Tibial nerve (tissue), 4 donors: ENCODE data around the gene DNAJC22. TPM values are rescaled to one million over a fixed set of nuclear protein-coding genes. Genes with fewer than 3 reads are reported as not detected.

Experiments
- DNase-seq, 2 donors: peaks; one replicate each; pipeline ENCODE4 v3.0.0-alpha.2; 2019; ENCODE audit warnings: low spot score in 2 of 2
- H3K27ac ChIP-seq, 4 donors: fragments of 200-600 bp; sonication (generic) in 3 of 4; one replicate each; pipeline ENCODE4 v1.5.1; 2017 to 2019; ENCODE audit warnings: mild to moderate bottlenecking in 1 of 4
- H3K27me3 ChIP-seq, 2 donors: fragments of 200-600 bp; sonication (generic) in 1 of 2; one replicate each; pipeline versions ENCODE4 v1.5.1 to v1.6.0; 2017 to 2019
- H3K36me3 ChIP-seq, 3 donors: fragments of 200-600 bp; sonication (generic); one replicate each; pipeline ENCODE4 v1.5.1; 2018 to 2019
- H3K4me1 ChIP-seq, 4 donors: fragments of 200-600 bp; sonication (generic) in 3 of 4; one replicate each; pipeline ENCODE4 v1.5.1; 2017 to 2019
- H3K4me3 ChIP-seq, 4 donors: fragments of 200-600 bp; sonication (generic) in 3 of 4; one replicate each; pipeline ENCODE4 v1.5.1; 2017 to 2019; ENCODE audit warnings: mild to moderate bottlenecking in 1 of 4, moderate library complexity in 1 of 4
- H3K9me3 ChIP-seq, 4 donors: fragments of 200-600 bp; sonication (generic) in 3 of 4; one replicate each; pipeline ENCODE4 v1.5.1; 2017 to 2019
- EP300 ChIP-seq, 2 donors: sonication (generic); formaldehyde crosslinking; IDR thresholded peaks; one replicate each; pipeline ENCODE4 v1.6.1; 2017; ENCODE audit warnings: antibody characterized with exemption in 2 of 2, mild to moderate bottlenecking in 1 of 2
- POLR2A ChIP-seq, 2 donors: fragments of 450-650 bp; IDR thresholded peaks; one replicate each; pipeline ENCODE4 v1.6.1; 2017; ENCODE audit warnings: antibody characterized with exemption in 2 of 2, mild to moderate bottlenecking in 2 of 2, moderate library complexity in 2 of 2
- WGBS, 2 donors: methylation state at CpG; one replicate each; pipeline ENCODE4 v1.1.5; 2018; 5-methylcytosine and 5-hydroxymethylcytosine counted together
- total RNA-seq, 4 donors: library from RNA; depleted of rRNA; stranded (reverse); fragments of >200 nt; gene quantifications; one replicate each; pipeline ENCODE4 v1.1.0, GENCODE V29; 2016
- TF ChIP-seq, protein P1 (sequence below), 5 experiments: fragments of 200-600 bp in 3 of 5; fragments of 450-650 bp in 2 of 5; sonication (generic) in 3 of 5; IDR thresholded peaks; one replicate each; pipeline ENCODE4 v1.5.1; 2016 to 2019; ENCODE audit warnings: antibody characterized with exemption in 5 of 5, mild to moderate bottlenecking in 3 of 5, moderate library complexity in 2 of 5

Gene DNAJC22
- total RNA-seq, 4 donors from 2014 or later = not detected

DNA sequence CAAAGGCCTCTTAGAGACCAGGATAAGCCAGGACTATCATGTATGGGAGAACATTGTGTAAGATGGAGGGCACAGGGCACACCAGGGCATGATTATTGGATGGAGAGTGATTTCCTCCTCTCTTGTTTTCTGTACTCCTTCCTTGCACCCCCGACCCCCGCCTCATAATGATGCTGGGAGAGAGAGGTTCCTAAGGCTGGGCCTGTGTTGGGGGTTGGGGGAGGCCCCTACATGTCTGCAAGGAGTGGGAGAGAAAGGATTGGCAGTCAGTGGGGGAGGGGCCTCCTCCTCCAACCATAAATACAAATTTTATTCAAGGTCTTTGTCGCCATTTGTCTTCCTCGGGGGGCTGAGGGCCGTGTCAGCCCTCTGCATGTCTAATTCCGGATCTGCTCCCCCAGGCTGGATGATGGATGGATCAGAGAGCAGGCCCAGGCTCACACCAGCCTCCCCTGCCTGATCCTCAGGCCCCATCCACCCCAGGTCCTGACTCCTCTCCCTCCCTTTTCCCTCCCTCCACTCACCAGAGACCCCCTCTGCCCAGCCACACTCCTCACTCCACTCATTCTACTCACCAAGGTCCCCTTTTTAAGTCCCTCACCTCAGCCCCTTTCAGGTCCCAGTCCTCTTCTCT is 7.7 kb upstream of the DNAJC22 start:
- Histone ChIP-seq H3K36me3 (no peaks in the 10 kb centered on the region), H3K4me3 (no peak overlapping the region), H3K4me1 (peaks cover 0 to 45% (median 19%) of the 10 kb centered on the region in 4 donors), H3K27me3 (peaks cover 4 to 91% of the 10 kb centered on the region in 2 donors), H3K27ac (no peak overlapping the region), H3K9me3 (no peaks in the 10 kb centered on the region)
- 72 to 80% methylated on average over 6 of the region's 6 CpGs for WGBS, 2 donors
- no peak for DNase-seq
- TF ChIP-seq POLR2A (IDR thresholded peaks at IDR 0.05) (no peak), EP300 (IDR thresholded peaks at IDR 0.05) (no peak)
- TF ChIP-seq, protein P1, sequence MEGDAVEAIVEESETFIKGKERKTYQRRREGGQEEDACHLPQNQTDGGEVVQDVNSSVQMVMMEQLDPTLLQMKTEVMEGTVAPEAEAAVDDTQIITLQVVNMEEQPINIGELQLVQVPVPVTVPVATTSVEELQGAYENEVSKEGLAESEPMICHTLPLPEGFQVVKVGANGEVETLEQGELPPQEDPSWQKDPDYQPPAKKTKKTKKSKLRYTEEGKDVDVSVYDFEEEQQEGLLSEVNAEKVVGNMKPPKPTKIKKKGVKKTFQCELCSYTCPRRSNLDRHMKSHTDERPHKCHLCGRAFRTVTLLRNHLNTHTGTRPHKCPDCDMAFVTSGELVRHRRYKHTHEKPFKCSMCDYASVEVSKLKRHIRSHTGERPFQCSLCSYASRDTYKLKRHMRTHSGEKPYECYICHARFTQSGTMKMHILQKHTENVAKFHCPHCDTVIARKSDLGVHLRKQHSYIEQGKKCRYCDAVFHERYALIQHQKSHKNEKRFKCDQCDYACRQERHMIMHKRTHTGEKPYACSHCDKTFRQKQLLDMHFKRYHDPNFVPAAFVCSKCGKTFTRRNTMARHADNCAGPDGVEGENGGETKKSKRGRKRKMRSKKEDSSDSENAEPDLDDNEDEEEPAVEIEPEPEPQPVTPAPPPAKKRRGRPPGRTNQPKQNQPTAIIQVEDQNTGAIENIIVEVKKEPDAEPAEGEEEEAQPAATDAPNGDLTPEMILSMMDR (IDR thresholded peaks at IDR 0.05) = no peak

DNA sequence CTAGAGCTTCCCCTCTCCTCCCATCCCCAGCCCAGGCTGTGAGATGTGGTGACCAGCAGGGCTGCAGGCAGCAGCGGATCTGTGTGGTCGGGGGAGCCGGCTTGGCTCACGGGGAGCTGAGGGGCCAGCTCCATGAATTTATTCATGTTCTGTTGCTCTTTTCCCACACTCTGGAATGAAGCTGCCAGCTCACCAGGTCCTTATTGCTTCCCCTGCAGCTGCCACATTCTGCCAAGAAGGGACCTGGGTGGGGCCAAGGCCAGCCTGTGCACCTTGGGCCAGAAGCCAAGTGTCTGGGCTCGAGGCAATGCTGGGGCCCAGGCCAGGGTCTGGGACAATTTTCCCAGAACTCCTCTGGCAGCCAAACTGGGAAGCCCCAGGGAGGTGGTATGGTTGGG is 7.2 kb upstream of the DNAJC22 start:
- no peaks in the 10 kb centered on the region for H3K9me3 ChIP-seq
- H3K36me3 ChIP-seq = no peaks in the 10 kb centered on the region
- H3K27me3 ChIP-seq = peaks cover 4 to 91% of the 10 kb centered on the region in 2 donors
- H3K4me3 ChIP-seq = no peak overlapping the region
- H3K27ac ChIP-seq = no peak overlapping the region
- 53 to 61% methylated on average over 5 of the region's 5 CpGs for WGBS, 2 donors
- peaks cover 0 to 45% (median 19%) of the 10 kb centered on the region in 4 donors for H3K4me1 ChIP-seq
- TF ChIP-seq, protein P1 (IDR thresholded peaks at IDR 0.05) = no peak
- TF ChIP-seq EP300 (IDR thresholded peaks at IDR 0.05) = no peak
- no peak for DNase-seq

DNA sequence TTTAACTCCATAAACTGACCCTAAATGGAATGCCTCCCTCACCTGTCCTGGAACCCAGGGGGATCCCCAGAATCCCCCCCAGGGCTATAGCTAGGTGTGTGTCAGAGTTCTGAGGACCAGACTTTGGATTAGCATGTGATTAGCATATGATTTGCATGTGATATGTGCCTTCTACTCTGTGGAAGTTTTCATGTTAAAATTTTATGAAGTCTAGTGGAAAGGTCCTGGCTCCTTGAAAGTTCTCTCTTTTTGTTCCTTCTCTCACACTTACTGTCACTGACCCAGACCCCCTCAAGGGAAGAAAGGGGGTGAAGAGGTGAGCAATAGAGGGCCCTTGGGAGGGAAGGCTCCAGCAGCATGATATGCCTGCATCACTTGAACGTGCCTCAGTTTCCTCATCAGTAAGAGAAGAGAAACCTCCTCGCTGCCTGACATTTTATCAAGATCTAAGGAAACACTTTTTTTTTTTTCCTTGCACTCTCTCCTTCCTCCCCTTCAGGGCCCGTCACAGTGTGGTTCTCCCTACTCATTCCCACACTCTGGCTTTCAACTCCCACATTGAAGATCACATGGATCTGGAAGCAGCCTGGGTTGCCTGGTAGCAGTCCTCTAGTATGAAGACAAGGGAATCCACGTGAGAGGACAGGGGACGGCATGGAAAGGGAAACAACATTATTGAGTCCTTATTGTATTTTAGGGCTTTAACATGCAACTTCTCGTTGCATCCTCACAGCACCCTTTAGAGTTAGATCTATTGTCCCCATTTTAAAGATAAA is 6.4 kb upstream of the DNAJC22 start:
- Histone ChIP-seq H3K9me3 (no peaks in the 10 kb centered on the region), H3K4me1 (peaks cover 0 to 52% (median 25%) of the 10 kb centered on the region in 4 donors), H3K27ac (no peak overlapping the region), H3K4me3 (no peak overlapping the region), H3K36me3 (no peaks in the 10 kb centered on the region), H3K27me3 (peaks cover 4 to 91% of the 10 kb centered on the region in 2 donors)
- no peak for DNase-seq
- TF ChIP-seq POLR2A (IDR thresholded peaks at IDR 0.05) (no peak), EP300 (IDR thresholded peaks at IDR 0.05) (no peak)
- TF ChIP-seq, protein P1 (IDR thresholded peaks at IDR 0.05) = no peak
- WGBS, 2 donors = 61 to 77% methylated on average over 6 of the region's 6 CpGs

DNA sequence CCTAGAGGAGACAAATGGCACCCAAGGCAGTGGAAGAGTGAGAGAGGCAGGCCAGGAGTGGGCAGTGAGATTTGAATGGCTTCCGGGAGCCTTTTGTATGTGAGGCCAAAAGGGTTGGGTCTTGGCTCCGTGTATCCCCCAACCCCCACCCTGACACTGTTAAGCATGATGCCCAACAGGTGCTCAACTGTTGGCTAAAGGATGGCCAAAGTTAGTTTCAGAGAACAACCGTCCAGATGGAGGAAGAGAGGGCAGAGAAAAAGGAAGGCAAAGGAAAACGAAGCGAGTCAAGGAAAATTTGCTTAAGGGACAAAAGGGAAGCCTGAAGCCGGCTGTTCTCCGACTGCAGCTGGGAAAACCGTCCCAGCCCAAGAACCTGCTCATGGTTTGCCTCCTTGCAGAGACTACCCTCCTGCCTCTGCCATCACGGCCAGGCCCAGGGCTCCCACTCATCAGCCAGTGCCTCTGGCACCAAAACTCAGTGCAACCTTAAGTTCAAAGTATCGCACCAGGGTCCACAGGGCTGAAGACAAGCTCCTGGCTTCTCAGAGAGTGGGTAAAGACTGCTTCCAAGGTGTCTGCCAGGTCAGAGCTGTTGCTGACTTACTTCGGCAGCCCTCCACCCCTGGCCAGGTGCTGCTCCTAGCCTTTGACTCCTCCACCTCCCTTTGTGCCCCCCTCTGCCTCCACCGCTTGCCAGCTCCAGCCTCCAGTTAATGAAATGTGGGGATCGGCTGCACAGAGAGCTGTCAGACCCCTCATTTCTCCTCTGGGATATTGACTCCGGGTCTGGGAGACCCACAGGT is 5.5 kb upstream of the DNAJC22 start:
- H3K9me3 ChIP-seq = no peaks in the 10 kb centered on the region

More for the DNA sequence above, 5.5 kb upstream of the DNAJC22 start:
- 46 to 54% methylated on average over 14 of the region's 14 CpGs for WGBS, 2 donors
- TF ChIP-seq POLR2A (IDR thresholded peaks at IDR 0.05) = no peak
- no peak for TF ChIP-seq EP300 (IDR thresholded peaks at IDR 0.05)
- TF ChIP-seq, protein P1 (IDR thresholded peaks at IDR 0.05) = no peak
- Histone ChIP-seq H3K4me3 (no peak overlapping the region), H3K36me3 (no peaks in the 10 kb centered on the region), H3K27ac (no peak overlapping the region), H3K4me1 (peaks cover 0 to 57% (median 34%) of the 10 kb centered on the region in 4 donors), H3K27me3 (peaks cover 5 to 91% of the 10 kb centered on the region in 2 donors)
- DNase-seq = no peak
